GM03348 (cell line): Measurements from ENCODE around the gene SLC2A2.
"Not testable (repeated sequence)": the region's sequence is repeated elsewhere in the genome, so short reads cannot be mapped to it uniquely, and the experiment has no call there.

Experiments
- DNase-seq: peaks from one replicate; pipeline ENCODE4 v3.0.0; 2012; ENCODE audit warnings: low spot score

SLC2A2 gene

GRCh38 chr3:170985304-170985703 is 41.2 kb downstream of the SLC2A2 start:
- no peak for DNase-seq

- DNase-seq, result no peak
Measured at GRCh38 chr3:170982733-170983132, 43.8 kb downstream of the SLC2A2 start.

GRCh38 chr3:170980399-170980798 is 46.1 kb downstream of the SLC2A2 start:
- no peak for DNase-seq

GRCh38 chr3:170977949-170978745 is 48.4 kb downstream of the SLC2A2 start:
- DNase-seq, result peak; percentile 24

GRCh38 chr3:170976190-170976519 is 50.4 kb downstream of the SLC2A2 start:
- no peak for DNase-seq

GRCh38 chr3:170975283-170976189 is 51.0 kb downstream of the SLC2A2 start:
- no peak for DNase-seq

- no peak for DNase-seq
Measured at GRCh38 chr3:170974872-170975271, 51.6 kb downstream of the SLC2A2 start.

GRCh38 chr3:170972917-170973316 is 53.6 kb downstream of the SLC2A2 start:
- DNase-seq, result not testable (repeated sequence)

GRCh38 chr3:170967126-170967525 is 59.4 kb downstream of the SLC2A2 start:
- no peak for DNase-seq

GRCh38 chr3:170966495-170966894 is 60.0 kb downstream of the SLC2A2 start:
- DNase-seq, result no peak

- no peak for DNase-seq
Measured at GRCh38 chr3:170962411-170962810, 64.1 kb downstream of the SLC2A2 start.

GRCh38 chr3:170961616-170962400 is 64.7 kb downstream of the SLC2A2 start:
- peak; percentile 50 for DNase-seq

- no peak for DNase-seq
Measured at GRCh38 chr3:170959457-170959856, 67.1 kb downstream of the SLC2A2 start.

GRCh38 chr3:170956647-170957046 is 69.9 kb downstream of the SLC2A2 start:
- no peak for DNase-seq

- no peak for DNase-seq
Measured at GRCh38 chr3:170953736-170954135, 72.8 kb downstream of the SLC2A2 start.

- no peak for DNase-seq
Measured at GRCh38 chr3:170953229-170953628, 73.3 kb downstream of the SLC2A2 start.

- no peak for DNase-seq
Measured at GRCh38 chr3:170949211-170949610, 77.3 kb downstream of the SLC2A2 start.

GRCh38 chr3:170947018-170947769 is 79.3 kb downstream of the SLC2A2 start:
- no peak for DNase-seq
